Chondrocyte (in vitro differentiated cells): Measurements from ENCODE around the gene CAMK2D. TPM values are rescaled to one million over a fixed set of nuclear protein-coding genes. Genes with fewer than 3 reads are reported as not detected.

Source experiments
- DNase-seq: peaks from one replicate; pipeline ENCODE4 v3.0.0; 2021; ENCODE audit warnings: mixed read lengths, low spot score
- H3K27ac Mint-ChIP-seq: one replicate; pipeline ENCODE4 v1.8.0; 2021; ENCODE audit warnings: mild to moderate bottlenecking, moderate library complexity, mixed read lengths; ENCODE audit not compliant: unreplicated experiment
- H3K27me3 Mint-ChIP-seq: 2 replicates; pipeline ENCODE4 v1.8.0; 2021; ENCODE audit warnings: low read depth, mixed read lengths
- H3K36me3 Mint-ChIP-seq: 2 replicates; pipeline ENCODE4 v1.8.0; 2021; ENCODE audit warnings: low read depth, mixed read lengths
- H3K4me1 Mint-ChIP-seq: 2 replicates; pipeline ENCODE4 v1.8.0; 2021; ENCODE audit warnings: low read depth, mild to moderate bottlenecking, mixed read lengths
- H3K4me3 Mint-ChIP-seq: one replicate; pipeline ENCODE4 v1.8.0; 2021; ENCODE audit warnings: mild to moderate bottlenecking, moderate library complexity, mixed read lengths; ENCODE audit not compliant: unreplicated experiment
- H3K9me3 Mint-ChIP-seq: 2 replicates; pipeline ENCODE4 v1.8.0; 2021; ENCODE audit warnings: low read depth, mixed read lengths
- total RNA-seq: library from RNA; stranded (reverse); gene quantifications from 3 replicates; pipeline ENCODE4 v1.2.1, GENCODE V29; 2021
- TF ChIP-seq, protein P1 (sequence below): fragments of 200-600 bp; sonication (generic); IDR thresholded peaks from 2 replicates; pipeline ENCODE4 v1.5.0; 2021; ENCODE audit warnings: antibody characterized with exemption, mild to moderate bottlenecking, moderate library complexity

Gene CAMK2D
- total RNA-seq, 1 donor from 2014 or later = 73.7 TPM

DNA sequence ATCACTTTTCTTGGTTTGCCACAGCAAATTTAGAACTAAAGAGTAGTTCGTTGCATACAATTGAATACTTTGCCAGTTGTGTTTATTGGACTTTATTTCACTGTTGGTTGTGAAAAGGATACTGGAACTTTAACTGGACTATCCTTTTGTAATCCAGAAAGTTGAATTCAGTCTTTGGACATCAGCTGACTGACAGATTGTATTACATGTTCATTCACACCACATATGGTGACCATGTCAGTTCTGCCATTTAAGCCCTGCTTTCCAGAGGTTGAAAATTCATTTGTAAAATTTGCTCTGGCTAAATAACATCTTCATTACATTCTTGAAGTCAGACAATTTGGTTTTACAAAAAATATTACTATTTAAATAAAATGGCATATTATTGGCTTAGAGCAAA, 251.7 kb downstream of the CAMK2D start:
- H3K9me3 Mint-ChIP-seq = no peaks in the 10 kb centered on the region
- H3K4me3 Mint-ChIP-seq = no peak overlapping the region
- DNase-seq = no peak
- no peaks in the 10 kb centered on the region for H3K4me1 Mint-ChIP-seq
- TF ChIP-seq, protein P1, sequence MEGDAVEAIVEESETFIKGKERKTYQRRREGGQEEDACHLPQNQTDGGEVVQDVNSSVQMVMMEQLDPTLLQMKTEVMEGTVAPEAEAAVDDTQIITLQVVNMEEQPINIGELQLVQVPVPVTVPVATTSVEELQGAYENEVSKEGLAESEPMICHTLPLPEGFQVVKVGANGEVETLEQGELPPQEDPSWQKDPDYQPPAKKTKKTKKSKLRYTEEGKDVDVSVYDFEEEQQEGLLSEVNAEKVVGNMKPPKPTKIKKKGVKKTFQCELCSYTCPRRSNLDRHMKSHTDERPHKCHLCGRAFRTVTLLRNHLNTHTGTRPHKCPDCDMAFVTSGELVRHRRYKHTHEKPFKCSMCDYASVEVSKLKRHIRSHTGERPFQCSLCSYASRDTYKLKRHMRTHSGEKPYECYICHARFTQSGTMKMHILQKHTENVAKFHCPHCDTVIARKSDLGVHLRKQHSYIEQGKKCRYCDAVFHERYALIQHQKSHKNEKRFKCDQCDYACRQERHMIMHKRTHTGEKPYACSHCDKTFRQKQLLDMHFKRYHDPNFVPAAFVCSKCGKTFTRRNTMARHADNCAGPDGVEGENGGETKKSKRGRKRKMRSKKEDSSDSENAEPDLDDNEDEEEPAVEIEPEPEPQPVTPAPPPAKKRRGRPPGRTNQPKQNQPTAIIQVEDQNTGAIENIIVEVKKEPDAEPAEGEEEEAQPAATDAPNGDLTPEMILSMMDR = no peak
- H3K27ac Mint-ChIP-seq = no peak overlapping the region
- no peaks in the 10 kb centered on the region for H3K27me3 Mint-ChIP-seq
- H3K36me3 Mint-ChIP-seq = peaks cover 28% of the 10 kb centered on the region

DNA sequence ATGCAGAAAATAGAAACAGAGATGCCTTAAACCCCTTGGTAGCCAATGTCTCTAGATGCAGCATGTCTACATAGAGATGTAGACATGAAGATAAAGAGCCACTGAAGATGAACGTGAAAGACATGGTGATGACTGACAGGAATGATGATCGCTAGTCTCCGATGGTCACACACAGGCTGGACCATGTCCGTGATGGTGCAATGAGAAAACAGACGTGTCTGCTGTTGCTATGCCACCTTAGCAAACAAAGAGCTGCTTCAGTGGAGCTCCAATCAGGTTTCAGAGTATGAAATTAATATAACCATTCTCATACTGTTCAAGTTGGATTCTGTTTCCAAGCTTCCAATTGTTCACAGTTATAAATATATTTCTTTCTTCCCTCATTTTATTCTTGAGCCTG, 256.5 kb downstream of the CAMK2D start:
- H3K27me3 Mint-ChIP-seq = no peaks in the 10 kb centered on the region
- H3K36me3 Mint-ChIP-seq = peaks cover 17% of the 10 kb centered on the region
- H3K27ac Mint-ChIP-seq = no peak overlapping the region
- H3K4me1 Mint-ChIP-seq = peaks cover 3% of the 10 kb centered on the region
- no peaks in the 10 kb centered on the region for H3K9me3 Mint-ChIP-seq
- DNase-seq = no peak
- TF ChIP-seq, protein P1 = no peak
- no peak overlapping the region for H3K4me3 Mint-ChIP-seq

DNA sequence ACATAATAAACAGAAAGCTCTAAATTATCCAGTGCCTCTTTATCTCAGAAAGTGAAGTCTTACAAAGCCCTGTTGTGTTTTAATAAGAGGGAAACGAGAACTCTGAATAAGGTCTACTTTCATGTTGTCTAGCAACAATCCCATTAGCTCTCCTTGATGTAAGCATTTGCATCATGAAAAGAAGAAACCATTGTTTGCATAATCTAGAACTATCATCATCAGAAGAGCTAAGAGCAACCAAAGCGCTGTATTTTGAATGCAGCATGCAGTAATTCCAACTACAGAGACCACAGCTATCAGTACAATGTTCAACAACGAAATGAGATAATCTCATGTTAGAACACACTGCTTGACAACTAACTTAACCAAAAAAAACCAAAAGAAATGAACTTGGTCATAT, 257.1 kb downstream of the CAMK2D start:
- no peak overlapping the region for H3K4me3 Mint-ChIP-seq
- no peaks in the 10 kb centered on the region for H3K9me3 Mint-ChIP-seq
- H3K4me1 Mint-ChIP-seq = peaks cover 8% of the 10 kb centered on the region
- no peak for DNase-seq
- TF ChIP-seq, protein P1 = no peak
- H3K36me3 Mint-ChIP-seq = peaks cover 20% of the 10 kb centered on the region
- H3K27ac Mint-ChIP-seq = no peak overlapping the region
- H3K27me3 Mint-ChIP-seq = no peaks in the 10 kb centered on the region

DNA sequence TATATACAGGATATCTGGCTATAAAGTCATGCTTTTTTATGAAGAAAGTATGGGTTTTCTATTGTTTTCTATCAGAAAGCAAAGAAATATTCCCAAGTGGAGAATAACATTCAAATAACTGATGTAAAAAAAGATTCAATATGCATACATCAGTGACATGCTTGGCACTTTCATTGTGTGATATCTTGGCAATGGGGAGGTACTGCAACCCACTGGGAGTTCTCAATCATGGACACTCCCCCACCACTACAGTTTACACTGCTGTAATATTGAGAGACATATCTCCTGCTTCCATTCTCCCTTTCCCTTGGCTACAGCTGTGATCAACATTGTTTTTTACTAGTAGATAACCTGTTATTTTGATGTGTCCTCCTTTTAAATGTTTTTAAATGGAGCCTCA, 257.8 kb downstream of the CAMK2D start:
- TF ChIP-seq, protein P1 = no peak
- Mint-ChIP-seq H3K27me3 (no peaks in the 10 kb centered on the region), H3K4me1 (peaks cover 12% of the 10 kb centered on the region), H3K27ac (no peak overlapping the region), H3K36me3 (peaks cover 20% of the 10 kb centered on the region), H3K9me3 (no peaks in the 10 kb centered on the region), H3K4me3 (no peak overlapping the region)
- no peak for DNase-seq

DNA sequence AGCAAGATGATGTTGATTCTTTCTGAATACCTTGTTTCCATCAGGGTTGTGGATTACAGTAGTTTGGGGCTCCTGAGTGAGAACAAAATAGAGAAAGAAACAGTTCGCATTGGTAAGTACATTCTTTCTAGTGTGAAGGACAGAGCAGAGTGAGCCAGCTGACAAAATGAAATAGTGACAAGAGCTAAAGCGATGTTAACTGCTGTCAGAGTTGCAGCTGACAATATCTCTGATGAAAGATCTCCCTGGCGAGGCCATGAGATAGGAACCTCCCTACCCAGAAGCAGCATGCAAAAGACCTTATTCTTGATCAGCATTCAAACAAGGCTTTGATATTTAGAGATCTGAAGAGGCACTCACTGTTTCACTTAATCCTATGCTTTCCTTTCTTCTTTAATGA, 258.6 kb downstream of the CAMK2D start:
- DNase-seq = no peak
- H3K9me3 Mint-ChIP-seq = no peaks in the 10 kb centered on the region
- H3K36me3 Mint-ChIP-seq = peaks cover 18% of the 10 kb centered on the region
- H3K27ac Mint-ChIP-seq = peak overlapping the region; percentile 24
- TF ChIP-seq, protein P1 = no peak
- H3K4me1 Mint-ChIP-seq = peaks cover 12% of the 10 kb centered on the region
- no peaks in the 10 kb centered on the region for H3K27me3 Mint-ChIP-seq
- H3K4me3 Mint-ChIP-seq = no peak overlapping the region
